Tibial nerve (tissue), 4 donors: ENCODE measurements around the gene ARAF.

Source experiments
- EP300 ChIP-seq, 2 donors: sonication (generic); formaldehyde crosslinking; IDR thresholded peaks; one replicate each; pipeline ENCODE4 v1.6.1; 2017; ENCODE audit warnings: antibody characterized with exemption in 2 of 2, mild to moderate bottlenecking in 1 of 2
- POLR2A ChIP-seq, 2 donors: fragments of 450-650 bp; IDR thresholded peaks; one replicate each; pipeline ENCODE4 v1.6.1; 2017; ENCODE audit warnings: antibody characterized with exemption in 2 of 2, mild to moderate bottlenecking in 2 of 2, moderate library complexity in 2 of 2
- TF ChIP-seq, protein P1 (sequence below), 5 experiments: fragments of 200-600 bp in 3 of 5; fragments of 450-650 bp in 2 of 5; sonication (generic) in 3 of 5; IDR thresholded peaks; one replicate each; pipeline ENCODE4 v1.5.1; 2016 to 2019; ENCODE audit warnings: antibody characterized with exemption in 5 of 5, mild to moderate bottlenecking in 3 of 5, moderate library complexity in 2 of 5

DNA sequence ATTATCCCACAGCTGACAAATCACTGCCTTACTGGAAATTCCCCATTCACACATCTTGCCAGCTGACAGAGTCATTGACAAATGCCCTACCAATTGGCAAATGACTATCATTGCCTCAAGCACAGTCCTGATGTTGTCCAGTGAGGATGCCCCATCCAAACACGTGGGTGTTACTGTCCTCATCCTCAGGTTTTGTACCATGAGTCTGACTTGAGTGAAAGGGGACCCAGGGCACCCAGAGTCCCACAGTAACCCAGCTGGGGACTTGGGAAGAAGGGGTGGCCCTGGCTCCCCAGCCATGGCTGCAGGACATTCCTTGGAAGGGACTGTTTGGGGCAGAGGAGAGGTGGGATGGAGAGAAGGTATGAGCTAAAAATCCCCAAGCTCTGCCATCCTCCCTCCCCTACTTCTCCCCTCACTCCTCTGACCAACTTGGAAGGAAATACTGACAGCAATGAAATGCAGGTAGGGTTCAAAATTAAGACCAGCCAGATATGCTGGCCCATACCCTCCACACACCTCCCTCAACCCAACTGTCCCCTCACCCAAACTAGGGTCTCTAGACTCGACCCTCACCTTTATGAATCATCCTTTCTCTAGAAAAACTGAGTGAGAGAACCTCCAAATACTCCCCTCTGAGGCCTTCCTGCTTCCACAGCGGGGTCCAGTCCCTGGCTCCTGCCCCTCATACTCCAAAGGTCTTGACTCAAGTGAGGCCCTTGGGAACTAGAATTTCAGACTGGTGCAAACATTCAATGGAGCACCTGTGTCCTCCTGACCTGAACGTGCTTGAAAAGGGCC is 26.3 kb downstream of the ARAF start:
- TF ChIP-seq, protein P1, sequence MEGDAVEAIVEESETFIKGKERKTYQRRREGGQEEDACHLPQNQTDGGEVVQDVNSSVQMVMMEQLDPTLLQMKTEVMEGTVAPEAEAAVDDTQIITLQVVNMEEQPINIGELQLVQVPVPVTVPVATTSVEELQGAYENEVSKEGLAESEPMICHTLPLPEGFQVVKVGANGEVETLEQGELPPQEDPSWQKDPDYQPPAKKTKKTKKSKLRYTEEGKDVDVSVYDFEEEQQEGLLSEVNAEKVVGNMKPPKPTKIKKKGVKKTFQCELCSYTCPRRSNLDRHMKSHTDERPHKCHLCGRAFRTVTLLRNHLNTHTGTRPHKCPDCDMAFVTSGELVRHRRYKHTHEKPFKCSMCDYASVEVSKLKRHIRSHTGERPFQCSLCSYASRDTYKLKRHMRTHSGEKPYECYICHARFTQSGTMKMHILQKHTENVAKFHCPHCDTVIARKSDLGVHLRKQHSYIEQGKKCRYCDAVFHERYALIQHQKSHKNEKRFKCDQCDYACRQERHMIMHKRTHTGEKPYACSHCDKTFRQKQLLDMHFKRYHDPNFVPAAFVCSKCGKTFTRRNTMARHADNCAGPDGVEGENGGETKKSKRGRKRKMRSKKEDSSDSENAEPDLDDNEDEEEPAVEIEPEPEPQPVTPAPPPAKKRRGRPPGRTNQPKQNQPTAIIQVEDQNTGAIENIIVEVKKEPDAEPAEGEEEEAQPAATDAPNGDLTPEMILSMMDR (IDR thresholded peaks at IDR 0.05) = no peak
- TF ChIP-seq POLR2A (IDR thresholded peaks at IDR 0.05) = no peak
- no peak for TF ChIP-seq EP300 (IDR thresholded peaks at IDR 0.05)
